Measurements from ENCODE around the gene ACBD3.
A peak's percentile ranks its signal among the peaks of the same experiment; 100 is the strongest.

The ACBD3 gene

DNA sequence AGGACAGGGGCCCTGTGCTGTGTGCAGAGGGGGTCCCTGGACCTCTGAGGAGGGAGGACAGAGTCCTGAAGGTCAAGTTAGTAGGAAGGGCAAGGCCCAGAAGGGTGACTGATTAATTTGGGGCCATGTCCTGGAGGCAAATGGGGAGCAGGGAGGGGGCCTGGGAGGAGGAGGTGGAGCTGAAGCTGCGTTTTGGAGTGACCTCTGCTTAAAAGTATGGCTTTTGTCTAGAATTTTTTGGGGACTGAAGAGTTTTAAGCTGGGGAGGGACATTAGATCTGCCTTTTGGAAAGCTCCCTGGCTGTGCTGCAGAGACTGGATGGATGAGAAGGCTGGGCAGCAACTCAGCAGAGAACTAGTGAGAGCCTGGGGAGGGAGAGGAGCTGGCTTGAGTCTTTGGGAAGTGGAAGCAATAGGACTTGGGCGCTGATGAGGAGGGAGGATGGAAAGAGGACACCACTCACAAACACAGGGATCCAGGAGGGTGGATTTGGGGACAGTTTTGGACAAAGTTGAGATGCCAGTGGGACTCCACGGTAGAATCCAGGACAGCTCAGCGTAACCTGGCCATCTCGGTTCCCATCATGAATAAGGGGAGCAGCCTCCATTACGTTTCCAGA is 52.9 kb downstream of the ACBD3 start:
- DNase-seq: no peak

- no peak for DNase-seq
Measured at GRCh38 chr1:226132728-226133503, 53.6 kb downstream of the ACBD3 start.

DNA sequence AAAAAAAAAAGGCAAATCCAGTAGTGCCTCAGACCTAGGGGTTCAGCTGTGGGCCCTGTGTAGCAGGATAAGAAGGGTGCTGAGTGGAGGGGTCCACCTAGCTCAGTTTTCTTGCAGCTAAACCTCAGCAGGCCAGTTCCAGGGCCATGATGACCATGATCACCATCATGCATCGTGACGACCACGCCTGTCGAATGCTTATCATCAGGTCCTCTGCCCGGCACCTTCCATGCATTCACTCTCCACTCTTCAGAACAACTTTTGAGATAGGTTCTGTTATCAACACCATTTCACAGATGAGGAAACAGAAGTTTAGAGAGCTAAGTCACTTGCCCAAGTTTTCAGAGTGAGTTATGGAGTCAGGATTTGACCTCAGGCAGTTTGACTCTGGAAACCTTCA is 54.9 kb downstream of the ACBD3 start:
- DNase-seq: no peak

DNA sequence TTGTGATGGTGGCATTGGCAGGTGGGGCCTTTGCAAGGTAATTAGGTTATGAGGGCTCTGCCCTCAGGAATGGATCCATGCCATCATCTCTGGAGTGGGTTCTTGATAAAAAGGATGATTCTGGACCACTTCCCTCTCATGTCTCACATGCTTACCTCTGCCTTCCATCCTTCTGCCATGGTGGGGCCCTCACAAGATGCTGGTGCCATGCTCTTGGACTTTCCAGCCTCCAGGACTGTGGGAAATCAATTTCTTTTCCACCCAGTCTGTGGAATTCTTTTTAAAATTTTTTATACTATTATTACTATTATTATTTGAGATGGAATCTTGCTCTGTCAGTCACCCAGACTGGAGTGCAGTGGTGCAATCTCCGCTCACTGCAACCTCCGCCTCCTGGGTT is 57.3 kb downstream of the ACBD3 start:
- no peak for DNase-seq

GRCh38 chr1:226128487-226129075 is 58.0 kb downstream of the ACBD3 start:
- no peak for DNase-seq

DNA sequence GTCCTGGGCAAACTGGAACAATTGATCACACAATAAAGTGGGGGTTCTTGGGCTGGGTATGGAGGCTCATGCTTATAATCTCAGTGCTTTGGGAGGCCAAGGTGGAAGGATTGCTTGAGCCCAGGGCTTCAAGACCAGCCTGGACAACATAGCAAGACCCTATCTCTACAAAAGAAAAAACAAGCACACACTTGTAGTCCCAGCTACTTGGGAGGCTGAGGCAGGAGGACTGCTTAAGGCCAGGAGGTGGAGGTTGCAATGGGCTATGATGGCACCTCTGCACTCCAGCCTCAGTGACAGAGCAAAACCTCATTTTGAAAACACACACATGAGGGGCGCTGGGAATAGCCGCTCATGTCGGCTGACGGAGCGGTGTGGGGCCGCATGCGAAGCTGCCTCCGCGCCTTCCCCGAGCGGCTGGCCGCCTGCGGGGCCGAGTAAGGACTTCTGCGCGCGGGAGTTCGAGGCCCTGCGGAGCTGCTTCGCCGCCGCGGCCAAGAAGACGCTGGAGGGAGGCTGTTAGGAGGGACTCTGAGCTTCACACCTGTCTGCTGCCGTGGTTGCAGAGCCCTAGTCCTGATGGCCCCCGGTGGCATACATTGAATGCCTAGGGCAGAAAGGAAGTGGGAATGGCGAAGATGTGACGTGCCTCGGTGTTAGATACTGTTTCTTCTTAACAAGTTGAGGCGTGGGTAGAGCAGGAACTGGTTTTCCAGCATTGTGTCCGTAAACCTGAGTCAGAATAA is 59.5 kb downstream of the ACBD3 start:
- no peak for DNase-seq

DNA sequence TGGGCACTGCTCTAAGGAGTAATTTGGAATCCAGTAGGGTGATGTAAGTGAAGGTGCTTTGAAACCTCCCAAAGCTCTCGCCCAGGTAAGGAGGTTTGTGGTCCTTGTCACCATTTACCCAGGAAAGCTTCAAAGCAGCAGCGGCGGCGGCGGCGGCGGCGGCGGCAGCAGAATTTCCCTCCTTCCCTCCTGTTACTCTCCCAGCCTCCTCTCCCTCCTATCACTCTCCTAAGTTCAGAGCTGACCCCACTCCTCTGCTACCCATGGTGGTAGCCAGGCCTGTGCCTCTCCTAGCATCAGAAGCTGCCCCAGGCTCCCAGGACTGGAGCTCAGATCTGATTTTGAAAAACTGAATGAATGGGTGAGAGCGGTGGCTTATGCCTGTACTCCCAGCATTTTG is 60.7 kb downstream of the ACBD3 start:
- no peak for DNase-seq

GRCh38 chr1:226125097-226125630 is 61.4 kb downstream of the ACBD3 start:
- peak; percentile 53 for DNase-seq

- DNase-seq: no peak
Measured at GRCh38 chr1:226123591-226124471, 62.7 kb downstream of the ACBD3 start.

DNA sequence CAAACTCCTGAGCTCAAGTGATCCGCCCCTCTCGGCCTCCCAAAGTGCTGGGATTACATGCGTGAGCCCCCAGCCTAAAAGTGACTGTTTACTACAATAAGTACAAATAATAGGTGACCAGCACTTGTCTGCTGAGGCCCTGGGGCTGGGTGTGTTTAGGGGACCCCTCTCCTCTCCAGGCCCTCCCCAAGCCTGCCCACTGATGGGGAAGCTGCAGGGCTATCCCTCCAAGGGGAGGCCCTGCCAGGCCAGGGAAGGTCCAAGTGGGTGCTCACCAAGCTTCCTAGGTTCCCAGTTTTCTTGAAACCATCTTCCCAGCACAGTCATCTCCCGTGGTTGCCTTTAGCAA is 63.4 kb downstream of the ACBD3 start:
- DNase-seq: no peak

- DNase-seq: peak; percentile 49
Measured at GRCh38 chr1:226121587-226122400, 64.7 kb downstream of the ACBD3 start.

DNA sequence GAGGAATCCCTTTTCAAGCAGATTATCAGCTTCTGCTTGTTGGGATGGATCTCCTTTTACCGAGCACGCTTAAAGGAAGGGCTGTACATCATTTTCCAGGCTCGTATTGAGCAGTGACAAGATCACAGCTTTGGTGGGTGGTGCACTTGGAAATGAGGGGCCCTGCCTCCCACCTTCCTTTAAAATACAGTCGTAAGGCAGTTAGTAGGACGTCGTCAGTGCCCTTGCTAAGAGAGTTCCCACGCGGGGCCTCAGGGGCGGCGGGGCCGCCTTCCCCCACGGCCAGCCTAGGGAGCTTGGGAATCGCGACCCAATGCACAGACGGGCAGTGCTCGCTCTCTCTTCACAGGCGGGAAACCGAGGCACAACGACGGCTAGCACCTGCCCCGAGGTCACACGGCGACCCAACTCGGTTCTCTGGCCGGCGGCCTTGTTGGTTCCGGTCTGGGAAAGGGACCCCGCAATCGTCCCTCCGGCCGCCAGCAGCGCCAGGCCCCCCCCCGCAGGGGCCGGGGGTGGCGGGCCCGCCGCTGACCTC is 65.4 kb downstream of the ACBD3 start:
- no peak for DNase-seq

DNA sequence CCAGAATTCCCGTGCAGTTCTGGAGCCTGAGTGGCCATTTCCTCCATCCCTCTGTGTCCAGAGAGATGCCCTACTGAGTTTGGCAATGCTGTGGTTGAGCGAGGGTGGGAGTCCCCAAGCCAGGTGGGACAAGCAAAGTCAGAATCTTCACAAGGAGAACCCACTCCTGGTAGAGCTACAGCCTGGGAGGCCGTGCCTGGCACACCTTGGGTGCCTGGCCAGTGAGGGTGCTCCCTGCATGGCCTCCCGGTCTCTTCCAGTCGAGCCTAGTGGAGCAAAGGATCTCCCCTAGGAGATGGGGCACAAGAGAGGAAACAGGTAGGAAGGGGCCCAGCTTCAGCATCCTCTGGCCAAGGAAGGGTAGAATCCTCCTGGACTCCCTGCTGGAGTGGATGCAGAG is 66.1 kb downstream of the ACBD3 start:
- no peak for DNase-seq

DNA sequence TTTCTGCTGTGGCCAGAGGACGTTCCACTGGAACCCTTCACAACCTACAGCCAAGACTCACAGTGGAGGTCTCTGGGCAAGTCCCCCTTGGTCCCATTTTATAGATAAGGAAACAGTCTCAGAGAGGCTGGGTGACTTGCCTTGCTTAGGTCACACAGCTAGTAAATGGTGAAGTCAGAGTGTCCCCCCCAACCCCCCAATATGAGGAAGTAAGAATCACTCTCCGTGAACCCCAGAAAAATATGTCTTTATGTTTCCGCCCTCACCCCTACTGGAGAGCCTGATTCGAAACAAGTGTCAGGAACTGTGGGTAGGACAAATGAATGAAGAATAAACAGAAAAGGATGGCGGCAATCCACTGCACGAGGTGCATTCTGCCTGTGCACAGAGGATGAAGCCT is 67.4 kb downstream of the ACBD3 start:
- DNase-seq: no peak

DNA sequence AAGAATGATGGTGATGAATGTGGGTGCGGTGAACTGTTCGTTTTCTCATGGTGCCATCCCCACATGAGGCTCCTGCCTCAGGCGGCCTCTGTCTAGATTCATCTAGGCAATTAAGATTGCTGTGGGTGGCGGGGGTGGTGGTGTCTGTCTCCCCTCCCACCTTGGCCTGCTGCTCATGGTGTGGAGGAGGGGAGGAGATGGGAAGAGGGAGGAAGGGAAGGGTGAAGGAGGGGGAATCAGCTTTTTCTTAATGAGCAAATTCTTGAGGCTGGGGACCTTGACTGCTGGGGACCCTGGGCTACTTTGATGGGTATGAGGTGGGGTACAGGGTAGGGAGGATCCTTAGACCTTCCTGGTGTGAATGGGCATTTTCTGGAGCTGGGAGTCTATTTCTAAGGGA is 68.2 kb downstream of the ACBD3 start:
- no peak for DNase-seq

DNA sequence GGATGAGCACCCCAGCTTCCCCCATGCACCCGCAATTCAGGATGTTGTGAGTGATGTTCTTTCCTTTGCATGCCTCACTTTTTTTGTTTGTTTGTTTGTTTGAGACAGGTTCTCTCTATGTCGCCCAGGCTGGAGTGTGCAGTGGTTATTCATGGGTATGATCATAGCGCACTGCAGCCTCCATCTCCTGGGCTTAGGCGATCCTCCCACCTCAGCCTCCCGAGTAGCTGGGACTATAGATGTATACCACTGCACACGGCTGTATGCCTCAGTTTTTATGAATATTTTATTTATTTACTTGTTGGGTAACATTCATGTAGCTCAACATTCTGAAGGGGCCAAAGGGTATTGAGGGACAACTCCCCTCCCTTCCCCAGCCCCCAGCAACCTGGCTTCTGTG is 69.2 kb downstream of the ACBD3 start:
- DNase-seq: no peak

DNA sequence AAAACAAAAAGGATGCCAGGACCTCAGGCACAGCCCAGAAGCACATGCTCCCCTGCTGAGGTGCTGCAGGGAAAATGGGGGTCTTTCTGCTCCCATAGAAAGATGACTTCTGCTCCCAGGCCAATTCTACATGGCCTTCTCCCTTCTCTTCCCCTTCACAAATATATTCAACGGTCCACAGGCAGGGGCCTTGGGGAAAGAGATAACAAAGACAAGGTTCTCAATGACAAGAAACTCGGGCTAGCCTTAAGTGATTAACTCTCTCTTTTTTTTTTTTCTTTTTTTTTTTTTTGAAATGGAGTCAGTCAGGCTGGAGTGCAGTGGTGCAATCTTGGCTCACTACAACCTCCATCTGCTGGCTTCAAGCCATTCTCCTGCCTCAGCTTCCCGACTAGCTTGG is 69.9 kb downstream of the ACBD3 start:
- DNase-seq: no peak

DNA sequence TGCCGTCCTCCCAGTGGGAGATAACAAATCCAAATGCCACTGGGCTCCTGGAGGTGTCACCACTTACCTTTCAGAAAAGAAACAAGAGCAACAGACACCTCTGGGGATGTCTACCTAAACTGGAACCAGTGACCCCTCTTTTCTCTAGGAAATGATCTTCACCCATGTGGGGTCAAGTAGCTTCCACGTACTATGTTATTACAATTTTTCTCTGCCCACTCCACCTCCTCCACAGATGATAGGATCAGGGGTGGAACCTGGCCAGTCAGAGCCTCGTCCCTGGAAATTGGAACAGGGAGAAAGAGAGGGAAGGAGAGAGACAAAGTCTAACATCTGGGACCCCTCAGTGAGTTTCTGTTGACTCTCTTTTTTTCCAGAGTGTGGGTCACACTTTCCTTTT is 73.9 kb downstream of the ACBD3 start:
- DNase-seq: no peak

GRCh38 chr1:226111883-226112261 is 74.7 kb downstream of the ACBD3 start:
- no peak for DNase-seq

GRCh38 chr1:226111098-226111882 is 75.3 kb downstream of the ACBD3 start:
- no peak for DNase-seq

Data from NCI-H1105 (cell line).